Left ventricle myocardium inferior (tissue), 1 donor: ENCODE data around the gene OR10H5. TPM values are rescaled to one million over a fixed set of nuclear protein-coding genes. Genes with fewer than 3 reads are reported as not detected.
"Not testable (repeated sequence)": the region's sequence is repeated elsewhere in the genome, so short reads cannot be mapped to it uniquely, and the experiment has no call there.

Source experiments
- DNase-seq: peaks from one replicate; pipeline ENCODE4 v3.0.0-alpha.2; 2020
- H3K27ac ChIP-seq: fragments of 200-600 bp; replicated peaks from 2 replicates; pipeline ENCODE4 v1.8.0; 2021
- H3K27me3 ChIP-seq: fragments of 200-600 bp; 2 replicates; pipeline ENCODE4 v1.8.0; 2021; ENCODE audit warnings: low read depth
- H3K36me3 ChIP-seq: fragments of 200-600 bp; 2 replicates; pipeline ENCODE4 v1.8.0; 2021
- H3K4me1 ChIP-seq: fragments of 200-600 bp; 2 replicates; pipeline ENCODE4 v1.8.0; 2021
- H3K4me3 ChIP-seq: fragments of 200-600 bp; 2 replicates; pipeline ENCODE4 v1.8.0; 2021; ENCODE audit warnings: mild to moderate bottlenecking, moderate library complexity
- H3K9me3 ChIP-seq: fragments of 200-600 bp; replicated peaks from 2 replicates; pipeline ENCODE4 v1.8.0; 2021
- intact Hi-C: fragments of 100-400 bp; cut with micrococcal nuclease; formaldehyde crosslinking; loops from one replicate; pipeline ENCODE4 v1.11.0; 2022
- total RNA-seq: library from RNA; stranded (reverse); fragmentation: NEBNext Ultra II Directional; extraction: Animal tissue kit (Norgen Biotek cat#: 25700); gene quantifications from one replicate; pipeline ENCODE4 v1.2.1, GENCODE V29; 2021
- TF ChIP-seq, protein P1 (sequence below): fragments of 200-600 bp; IDR thresholded peaks from 2 replicates; pipeline ENCODE4 v1.8.0; 2021; ENCODE audit warnings: antibody characterized with exemption, mild to moderate bottlenecking, borderline replicate concordance
- donor health status: DM: no; HTN: yes; CAD: no; lungs with severe emphysema.

OR10H5 gene
- total RNA-seq, 1 donor from 2014 or later = not detected

DNA sequence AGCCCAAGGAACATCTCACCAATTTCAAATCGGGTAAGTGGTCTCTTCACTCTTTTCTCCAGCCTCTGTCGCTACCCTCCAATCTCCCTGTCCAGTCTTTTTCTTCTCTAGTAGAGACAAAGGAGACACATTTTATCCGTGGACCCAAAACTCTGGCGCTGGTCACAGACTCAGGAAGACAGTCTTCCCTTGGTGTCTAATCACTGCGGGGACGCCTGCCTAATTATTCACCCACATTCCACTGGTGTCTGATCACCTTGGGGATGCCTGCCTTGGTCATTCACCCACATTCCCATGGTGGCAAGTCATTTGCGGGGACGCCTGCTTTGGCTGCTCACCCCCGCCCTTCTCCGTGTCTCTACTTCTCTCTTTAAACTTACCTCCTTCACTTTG, 41.8 kb downstream of the OR10H5 start:
- H3K27ac ChIP-seq = no peak overlapping the region
- no peak overlapping the region for H3K4me3 ChIP-seq
- intact Hi-C loops = no loop called here
- H3K9me3 ChIP-seq = no peaks in the 10 kb centered on the region
- H3K27me3 ChIP-seq = peaks cover 48% of the 10 kb centered on the region
- TF ChIP-seq, protein P1, sequence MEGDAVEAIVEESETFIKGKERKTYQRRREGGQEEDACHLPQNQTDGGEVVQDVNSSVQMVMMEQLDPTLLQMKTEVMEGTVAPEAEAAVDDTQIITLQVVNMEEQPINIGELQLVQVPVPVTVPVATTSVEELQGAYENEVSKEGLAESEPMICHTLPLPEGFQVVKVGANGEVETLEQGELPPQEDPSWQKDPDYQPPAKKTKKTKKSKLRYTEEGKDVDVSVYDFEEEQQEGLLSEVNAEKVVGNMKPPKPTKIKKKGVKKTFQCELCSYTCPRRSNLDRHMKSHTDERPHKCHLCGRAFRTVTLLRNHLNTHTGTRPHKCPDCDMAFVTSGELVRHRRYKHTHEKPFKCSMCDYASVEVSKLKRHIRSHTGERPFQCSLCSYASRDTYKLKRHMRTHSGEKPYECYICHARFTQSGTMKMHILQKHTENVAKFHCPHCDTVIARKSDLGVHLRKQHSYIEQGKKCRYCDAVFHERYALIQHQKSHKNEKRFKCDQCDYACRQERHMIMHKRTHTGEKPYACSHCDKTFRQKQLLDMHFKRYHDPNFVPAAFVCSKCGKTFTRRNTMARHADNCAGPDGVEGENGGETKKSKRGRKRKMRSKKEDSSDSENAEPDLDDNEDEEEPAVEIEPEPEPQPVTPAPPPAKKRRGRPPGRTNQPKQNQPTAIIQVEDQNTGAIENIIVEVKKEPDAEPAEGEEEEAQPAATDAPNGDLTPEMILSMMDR = no peak
- H3K36me3 ChIP-seq = no peaks in the 10 kb centered on the region
- no peaks in the 10 kb centered on the region for H3K4me1 ChIP-seq
- DNase-seq = no peak

- no peaks in the 10 kb centered on the region for H3K36me3 ChIP-seq
- no peak for DNase-seq
- peaks cover 48% of the 10 kb centered on the region for H3K27me3 ChIP-seq
- H3K9me3 ChIP-seq = no peaks in the 10 kb centered on the region
- intact Hi-C loops = no loop called here
- no peaks in the 10 kb centered on the region for H3K4me1 ChIP-seq
- TF ChIP-seq, protein P1 = no peak
- H3K27ac ChIP-seq = no peak overlapping the region
- H3K4me3 ChIP-seq = no peak overlapping the region
These were observed 42.3 kb downstream of the OR10H5 start for GRCh38 chr19:15829786-15830185.

DNA sequence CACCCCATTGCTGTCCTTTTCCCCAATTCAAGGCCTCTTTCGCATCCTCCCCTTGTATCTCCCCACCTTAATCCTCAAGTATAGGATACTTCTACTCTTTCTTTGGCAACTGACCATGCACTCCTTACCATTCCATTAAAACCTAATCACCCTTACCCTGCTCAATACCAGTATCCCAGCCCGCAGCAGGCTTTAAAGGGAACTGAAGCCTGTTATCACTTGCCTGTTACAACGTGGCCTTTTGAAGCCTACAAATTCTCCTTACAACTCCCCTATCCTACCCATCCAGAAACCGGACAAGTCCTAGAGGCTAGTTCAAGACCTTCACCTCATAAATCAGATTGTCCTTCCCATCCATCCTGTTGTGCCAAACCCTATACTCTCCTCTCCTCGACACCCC, 44.2 kb downstream of the OR10H5 start:
- H3K27me3 ChIP-seq = peaks cover 48% of the 10 kb centered on the region
- intact Hi-C loops = no loop called here

GRCh38 chr19:15834232-15834631, 46.8 kb downstream of the OR10H5 start:
- Histone ChIP-seq H3K4me1 (peaks cover 13% of the 10 kb centered on the region), H3K27me3 (peaks cover 29% of the 10 kb centered on the region)
- H3K27ac ChIP-seq, H3K4me3 ChIP-seq, intact Hi-C loops, H3K9me3 ChIP-seq, DNase-seq, H3K36me3 ChIP-seq: not testable (repeated sequence)

More for the DNA sequence above, 44.2 kb downstream of the OR10H5 start:
- Histone ChIP-seq H3K4me3 (no peak overlapping the region), H3K9me3 (no peaks in the 10 kb centered on the region), H3K4me1 (peaks cover 11% of the 10 kb centered on the region), H3K27ac (no peak overlapping the region), H3K36me3 (no peaks in the 10 kb centered on the region)
- TF ChIP-seq, protein P1 = no peak
- no peak for DNase-seq

- DNase-seq, intact Hi-C loops, H3K36me3 ChIP-seq, H3K9me3 ChIP-seq: not testable (repeated sequence)
- H3K4me3 ChIP-seq = peak overlapping the region; percentile 93
- H3K27ac ChIP-seq = peak overlapping the region; percentile 97
- peaks cover 15% of the 10 kb centered on the region for H3K27me3 ChIP-seq
- H3K4me1 ChIP-seq = peaks cover 13% of the 10 kb centered on the region
These were observed 48.3 kb downstream of the OR10H5 start for GRCh38 chr19:15835565-15836329.

DNA sequence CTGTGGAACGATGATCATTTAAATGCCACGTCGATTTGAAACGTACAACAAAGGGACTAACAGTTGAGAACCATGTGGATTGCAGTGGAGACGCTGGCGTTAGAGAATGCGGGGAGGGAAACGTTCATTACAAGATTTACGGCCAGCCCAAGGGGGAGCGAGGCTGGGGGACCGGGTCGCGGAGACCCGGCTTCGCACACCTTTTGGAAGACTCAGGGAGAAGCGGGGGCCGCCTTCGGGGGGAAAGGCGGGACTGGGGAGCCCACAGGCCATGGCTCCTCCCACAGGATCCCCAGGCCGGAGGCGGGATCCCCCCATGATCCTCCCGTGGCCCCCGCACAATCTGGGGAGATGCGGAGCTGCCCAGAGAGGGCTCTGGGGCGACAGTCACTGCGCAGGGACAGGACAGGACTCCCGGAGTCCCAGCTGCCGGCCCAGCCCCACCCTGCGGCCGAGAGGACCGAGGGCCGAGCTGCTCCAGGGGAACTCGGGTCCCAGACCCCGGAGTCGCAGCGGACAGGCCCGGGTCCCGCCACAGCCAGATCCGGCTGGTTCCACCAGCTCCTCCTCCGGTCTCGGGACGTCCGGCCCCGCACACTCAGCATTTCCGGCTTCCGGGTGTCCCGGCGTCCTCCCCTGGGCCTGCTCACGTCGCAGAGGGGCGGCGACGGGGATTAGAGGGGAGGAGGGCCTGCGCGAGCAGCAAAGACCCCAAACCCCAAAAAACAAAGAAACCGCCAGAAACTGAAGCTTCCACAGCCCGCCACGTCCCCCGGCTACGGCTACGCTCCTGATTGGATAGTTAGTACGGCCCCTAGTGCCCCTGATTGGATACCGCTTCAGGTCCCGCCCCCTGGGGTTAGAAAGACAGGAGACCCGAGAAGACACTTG, 49.1 kb downstream of the OR10H5 start:
- Histone ChIP-seq H3K9me3 (no peaks in the 10 kb centered on the region), H3K36me3 (no peaks in the 10 kb centered on the region), H3K27ac (peak overlapping the region; percentile 97), H3K27me3 (peaks cover 7% of the 10 kb centered on the region), H3K4me3 (peak overlapping the region; percentile 93), H3K4me1 (peaks cover 13% of the 10 kb centered on the region)
- TF ChIP-seq, protein P1 = no peak
- intact Hi-C loops = no loop called here
- DNase-seq = peak; percentile 97
